ENCODE measurements around the gene CDC42BPB.

- TF ChIP-seq SPI1 (IDR thresholded peaks at IDR 0.05; ENCODE audit: low read depth, low read length) (no peak), POLR2A (IDR thresholded peaks at IDR 0.05; ENCODE audit: low read depth, low read length) (no peak), TAF1 (IDR thresholded peaks at IDR 0.05; ENCODE audit: low read depth, low read length) (no peak), POLR2AphosphoS5 (IDR thresholded peaks at IDR 0.05; ENCODE audit: low read depth, low read length) (no peak), PAX5 (IDR thresholded peaks at IDR 0.05; ENCODE audit: insufficient read depth, low read length, severe bottlenecking) (no peak), POU2F2 (IDR thresholded peaks at IDR 0.05; ENCODE audit: low read depth, low read length) (no peak)
These were observed 41.9 kb downstream of the CDC42BPB start for GRCh38 chr14:103015426-103015825.
